HCT116 (cell line): ENCODE measurements around the gene SEMA6A. TPM values are rescaled to one million over a fixed set of nuclear protein-coding genes. Genes with fewer than 3 reads are reported as not detected.

Source experiments
- ATAC-seq: fragments of 200-7000 bp; cut with Tn5 transposase; 2 replicates; pipeline ENCODE4 v1.9.1; 2020; ENCODE audit warnings: mild to moderate bottlenecking, moderate library complexity
- BruUV-seq: library from RNA; stranded (reverse); fragments of 400-500 nt; replicated peaks from 2 replicates; lab custom pipeline; 2021; lab: Mats Ljungman, UMichigan
- CTCF ChIA-PET: fragments of 300-600 bp; sonication (Branson Sonifier 250); formaldehyde crosslinking; loops from one replicate; lab custom pipeline; 2021; ENCODE audit warnings: antibody characterized with exemption; lab: Charles Lee
- POLR2A ChIA-PET: fragments of 300-600, 350-600 bp; sonication (Branson Sonifier 250); formaldehyde crosslinking; loops from one replicate; lab custom pipeline; 2021; ENCODE audit warnings: antibody characterized with exemption; lab: Charles Lee
- RAD21 ChIA-PET, 2 experiments: fragments of 300-600 bp; sonication (Branson Sonifier 250); formaldehyde crosslinking; loops; one replicate each; lab custom pipeline; 2023; ENCODE audit warnings: low total read pairs in 2 of 2; ENCODE audit not compliant: uncharacterized antibody in 2 of 2, unreplicated experiment in 2 of 2, low non-redundant PET in 1 of 2; lab: Charles Lee
- DNase-seq: peaks from one replicate; pipeline ENCODE4 v3.0.0-alpha.2; 2010; ENCODE audit warnings: low read depth, low spot score
- H2AFZ ChIP-seq: fragments of 200-600 bp; shearing (Covaris generic), sonication (generic); 2 replicates; pipeline ENCODE4 v1.6.1; 2017; ENCODE audit warnings: low read depth, mixed run types, mixed read lengths, antibody characterized with exemption, low read length; ENCODE audit not compliant: poor library complexity, severe bottlenecking
- H3K27ac ChIP-seq: 2 replicates; pipeline ENCODE4 v1.5.1; 2012; ENCODE audit warnings: low read depth, low read length
- H3K27me3 ChIP-seq: fragments of 200-600 bp; sonication (generic); 2 replicates; pipeline ENCODE4 v1.6.1; 2016; ENCODE audit warnings: mixed run types, low read length, mixed read lengths; ENCODE audit not compliant: insufficient read depth
- H3K36me3 ChIP-seq, 2 experiments: fragments of 200-500 bp in 1 of 2; fragments of 200-600 bp in 1 of 2; sonication (Bioruptor generic) in 1 of 2; sonication (generic) in 1 of 2; 2 replicates each; pipeline versions ENCODE4 v1.5.1 to v1.6.1; 2014 to 2016; ENCODE audit warnings: low read length in 2 of 2, inconsistent platforms in 1 of 2, mixed read lengths in 1 of 2, mixed run types in 1 of 2; ENCODE audit not compliant: insufficient read depth in 2 of 2, control insufficient read depth in 1 of 2
- H3K4me1 ChIP-seq, 2 experiments: fragments of 200-600 bp in 1 of 2; sonication (generic) in 1 of 2; 2 replicates each; pipeline versions ENCODE4 v1.5.1 to v1.6.1; 2012 to 2017; ENCODE audit warnings: low read length in 2 of 2, inconsistent platforms in 1 of 2, mild to moderate bottlenecking in 1 of 2, mixed read lengths in 1 of 2, mixed run types in 1 of 2, moderate library complexity in 1 of 2; ENCODE audit not compliant: insufficient read depth in 2 of 2, control insufficient read depth in 1 of 2
- H3K4me2 ChIP-seq: fragments of 200-600 bp; sonication (generic); 2 replicates; pipeline ENCODE4 v1.6.1; 2017; ENCODE audit warnings: mixed run types, low read length, mixed read lengths
- H3K4me3 ChIP-seq, 2 experiments: fragments of 200-600 bp in 1 of 2; sonication (generic) in 1 of 2; replicated peaks in 1 of 2; 2 replicates each; pipeline ENCODE4 v1.5.1; 2011 to 2016; ENCODE audit warnings: low read length in 2 of 2, control low read depth in 1 of 2, low read depth in 1 of 2, mild to moderate bottlenecking in 1 of 2, mixed read lengths in 1 of 2, mixed run types in 1 of 2
- H3K79me2 ChIP-seq: fragments of 200-600 bp; sonication (generic); 2 replicates; pipeline ENCODE4 v1.6.1; 2017; ENCODE audit warnings: mild to moderate bottlenecking, mixed run types, low read length, moderate library complexity, mixed read lengths; ENCODE audit not compliant: insufficient read depth
- H3K9ac ChIP-seq: fragments of 200-600 bp; sonication (generic); 2 replicates; pipeline ENCODE4 v1.6.1; 2016; ENCODE audit warnings: low read length, mixed read lengths
- H3K9me2 ChIP-seq: fragments of 200-600 bp; sonication (generic), shearing (Covaris generic); 2 replicates; pipeline ENCODE4 v1.6.1; 2017; ENCODE audit warnings: mixed run types, mild to moderate bottlenecking, moderate library complexity; ENCODE audit not compliant: insufficient read depth
- H3K9me3 ChIP-seq, 2 experiments: fragments of 200-500 bp in 1 of 2; fragments of 200-600 bp in 1 of 2; sonication (Bioruptor generic) in 1 of 2; sonication (generic) in 1 of 2; 2 replicates each; pipeline ENCODE4 v1.6.1; 2014 to 2017; ENCODE audit warnings: low read length in 2 of 2, mixed read lengths in 2 of 2, inconsistent platforms in 1 of 2, low read depth in 1 of 2, mild to moderate bottlenecking in 1 of 2, mixed run types in 1 of 2, moderate library complexity in 1 of 2; ENCODE audit not compliant: control insufficient read depth in 1 of 2, insufficient read depth in 1 of 2
- H4K20me1 ChIP-seq: fragments of 200-600 bp; sonication (generic), shearing (Covaris generic); 2 replicates; pipeline ENCODE4 v1.6.1; 2017; ENCODE audit warnings: mixed run types, mild to moderate bottlenecking, moderate library complexity; ENCODE audit not compliant: insufficient read depth
- ATF3 ChIP-seq: IDR thresholded peaks from 2 replicates; pipeline ENCODE4 v1.6.1; 2012
- CBX3 ChIP-seq: IDR thresholded peaks from 2 replicates; pipeline ENCODE4 v1.6.1; 2012; ENCODE audit warnings: low read depth
- CEBPB ChIP-seq: IDR thresholded peaks from 2 replicates; pipeline ENCODE4 v1.6.1; 2012; ENCODE audit warnings: low read depth
- EGR1 ChIP-seq: IDR thresholded peaks from 2 replicates; pipeline ENCODE4 v1.6.1; 2012; ENCODE audit warnings: low read depth
- EZH2 ChIP-seq: fragments of 200-600 bp; sonication (generic); IDR thresholded peaks from 2 replicates; pipeline ENCODE4 v1.6.1; 2017; ENCODE audit warnings: antibody characterized with exemption, mixed run types
- FOSL1 ChIP-seq: IDR thresholded peaks from 2 replicates; pipeline ENCODE4 v1.6.1; 2012; ENCODE audit warnings: low read depth
- POLR2AphosphoS5 ChIP-seq: IDR thresholded peaks from 2 replicates; pipeline ENCODE4 v1.6.1; 2011; ENCODE audit warnings: mild to moderate bottlenecking, low read depth, low read length, moderate library complexity
- RAD21 ChIP-seq: IDR thresholded peaks from 2 replicates; pipeline ENCODE4 v1.6.1; 2012; ENCODE audit warnings: low read depth, mild to moderate bottlenecking
- REST ChIP-seq: IDR thresholded peaks from 2 replicates; pipeline ENCODE4 v1.6.1; 2012; ENCODE audit warnings: low read depth
- SIN3A ChIP-seq: IDR thresholded peaks from 2 replicates; pipeline ENCODE4 v1.6.1; 2012; ENCODE audit warnings: low read depth
- SP1 ChIP-seq: IDR thresholded peaks from 2 replicates; pipeline ENCODE4 v1.6.1; 2012; ENCODE audit warnings: low read depth
- SRF ChIP-seq: IDR thresholded peaks from 2 replicates; pipeline ENCODE4 v1.6.1; 2012; ENCODE audit warnings: low read depth
- TCF7L2 ChIP-seq: IDR thresholded peaks from 2 replicates; pipeline ENCODE4 v1.7.0; 2011; ENCODE audit warnings: borderline replicate concordance, inconsistent platforms; ENCODE audit not compliant: insufficient read depth, insufficient read length; ENCODE audit errors: extremely low read depth
- ZFX ChIP-seq: fragments of 450-650 bp; IDR thresholded peaks from 2 replicates; pipeline ENCODE4 v1.6.1; 2017
- ZNF274 ChIP-seq: fragments of 200-500 bp; sonication (Bioruptor generic); IDR thresholded peaks from 2 replicates; pipeline ENCODE4 v1.6.1; 2014; ENCODE audit warnings: mild to moderate bottlenecking, low read depth, low read length, inconsistent platforms
- intact Hi-C: fragments of 100-400 bp; cut with micrococcal nuclease; formaldehyde crosslinking; loops from 2 replicates; pipeline ENCODE4 v1.10.0; 2022
- total RNA-seq: library from RNA; stranded (reverse); gene quantifications from one replicate; pipeline ENCODE4 v1.2.1, GENCODE V29; 2021; ENCODE audit not compliant: unreplicated experiment

SEMA6A gene
- total RNA-seq, 1 experiment from 2014 or later = 6.7 TPM

- POLR2A ChIA-PET = no interaction called here
- intact Hi-C loops = loop anchor here (10.0 kb wide), 1 partner anchor 61 kb away; no protein-coding TSS in a partner anchor
- H3K4me2 ChIP-seq = no peak overlapping the region
- H3K27me3 ChIP-seq = no peaks in the 10 kb centered on the region
- H3K4me1 ChIP-seq = no peaks in the 10 kb centered on the region
- H3K9me3 ChIP-seq = no peaks in the 10 kb centered on the region
- no peaks in the 10 kb centered on the region for H3K9me2 ChIP-seq
- ATAC-seq = no peak
- H3K4me3 ChIP-seq = no peak overlapping the region
- TF ChIP-seq CEBPB (no peak), SIN3A (no peak), POLR2AphosphoS5 (no peak), RAD21 (no peak), EZH2 (no peak), ZFX (no peak), SRF (no peak), EGR1 (no peak), CBX3 (no peak), TCF7L2 (no peak)
- TF ChIP-seq, all 23 proteins: peak for 0
- no peaks in the 10 kb centered on the region for H3K36me3 ChIP-seq
- no peaks in the 10 kb centered on the region for H3K79me2 ChIP-seq
- no peak overlapping the region for H3K9ac ChIP-seq
- CTCF ChIA-PET = no interaction called here
- no peak overlapping the region for H2AFZ ChIP-seq
- H3K27ac ChIP-seq = no peak overlapping the region
- no peaks in the 10 kb centered on the region for H4K20me1 ChIP-seq
- RAD21 ChIA-PET = no interaction called here
- DNase-seq = no peak
- no TSS peak for BruUV-seq
Measured at GRCh38 chr5:116566251-116566650, 8.4 kb downstream of the SEMA6A start.

- Histone ChIP-seq H3K27me3 (no peaks in the 10 kb centered on the region), H4K20me1 (no peaks in the 10 kb centered on the region), H3K79me2 (no peaks in the 10 kb centered on the region), H3K27ac (no peak overlapping the region), H3K36me3 (no peaks in the 10 kb centered on the region), H3K4me1 (no peaks in the 10 kb centered on the region), H3K4me3 (no peak overlapping the region), H3K9me3 (no peaks in the 10 kb centered on the region), H2AFZ (no peak overlapping the region)
- ChIA-PET RAD21 (no interaction called here), CTCF (no interaction called here)
- intact Hi-C loops = loop anchor here (10.0 kb wide), 1 partner anchor 60 kb away; no protein-coding TSS in a partner anchor
- TF ChIP-seq ATF3 (no peak), FOSL1 (no peak), POLR2AphosphoS5 (no peak), REST (no peak), EZH2 (no peak), SP1 (no peak), SRF (no peak), ZFX (no peak), ZNF274 (no peak), SIN3A (no peak)
- TF ChIP-seq, all 23 proteins: peak for 0
- H3K9ac ChIP-seq = no peak overlapping the region
- POLR2A ChIA-PET = no interaction called here
- H3K4me2 ChIP-seq = no peak overlapping the region
- no peak for ATAC-seq
- no peak for DNase-seq
- no TSS peak for BruUV-seq
- no peaks in the 10 kb centered on the region for H3K9me2 ChIP-seq
Measured at GRCh38 chr5:116564756-116565490, 9.7 kb downstream of the SEMA6A start.
